DOHH2 (cell line): ENCODE measurements around the gene ANKRD13C.

Source experiments
- H3F3A ChIP-seq: fragments of 200-600 bp; sonication (generic), shearing (Covaris generic); 2 replicates; pipeline ENCODE4 v1.6.0; 2016; ENCODE audit warnings: antibody characterized with exemption, mild to moderate bottlenecking; ENCODE audit not compliant: control insufficient read depth, insufficient read depth
- H3K27ac ChIP-seq: fragments of 200-600 bp; sonication (generic); 2 replicates; pipeline ENCODE4 v1.5.1; 2014; ENCODE audit warnings: low read depth, mild to moderate bottlenecking, low read length, moderate library complexity
- H3K27me3 ChIP-seq: fragments of 200-600 bp; sonication (generic); 2 replicates; pipeline ENCODE4 v1.6.1; 2014; ENCODE audit warnings: mild to moderate bottlenecking, low read length, mixed read lengths; ENCODE audit not compliant: control insufficient read depth
- H3K36me3 ChIP-seq: fragments of 200-600 bp; sonication (generic); 2 replicates; pipeline ENCODE4 v1.6.1; 2014; ENCODE audit warnings: mild to moderate bottlenecking, low read length, moderate library complexity, mixed read lengths; ENCODE audit not compliant: control insufficient read depth
- H3K4me1 ChIP-seq: fragments of 200-600 bp; sonication (generic); 2 replicates; pipeline ENCODE4 v1.6.1; 2014; ENCODE audit warnings: mild to moderate bottlenecking, low read length, mixed read lengths; ENCODE audit not compliant: control insufficient read depth
- H3K4me2 ChIP-seq: fragments of 200-600 bp; sonication (generic); 2 replicates; pipeline ENCODE4 v1.6.0; 2014; ENCODE audit warnings: mild to moderate bottlenecking, low read length, moderate library complexity
- H3K4me3 ChIP-seq: fragments of 200-600 bp; sonication (generic); 2 replicates; pipeline ENCODE4 v1.5.1; 2014; ENCODE audit warnings: mild to moderate bottlenecking, low read length, mixed read lengths
- H3K79me2 ChIP-seq: fragments of 200-600 bp; sonication (generic); 2 replicates; pipeline ENCODE4 v1.6.1; 2014; ENCODE audit warnings: mild to moderate bottlenecking, low read length, mixed read lengths; ENCODE audit not compliant: control insufficient read depth
- H3K9me2 ChIP-seq: fragments of 200-600 bp; sonication (generic); replicated peaks from 2 replicates; pipeline ENCODE4 v1.6.1; 2014; ENCODE audit warnings: mild to moderate bottlenecking, low read length, mixed read lengths; ENCODE audit not compliant: control insufficient read depth
- H3K9me3 ChIP-seq: fragments of 200-600 bp; sonication (generic); 2 replicates; pipeline ENCODE4 v1.6.1; 2014; ENCODE audit warnings: antibody characterized with exemption, low read length, mixed read lengths; ENCODE audit not compliant: control insufficient read depth, insufficient read depth
- H4K20me1 ChIP-seq: fragments of 200-600 bp; sonication (generic); 2 replicates; pipeline ENCODE4 v1.6.0; 2014; ENCODE audit warnings: low read depth, mild to moderate bottlenecking, antibody characterized with exemption, low read length, moderate library complexity; ENCODE audit not compliant: control insufficient read depth, insufficient read depth
- EZH2phosphoT487 ChIP-seq: fragments of 200-600 bp; sonication (generic); IDR thresholded peaks from 2 replicates; pipeline ENCODE4 v1.6.1; 2017; ENCODE audit warnings: borderline replicate concordance, mild to moderate bottlenecking, antibody characterized with exemption, low read length, moderate library complexity, mixed read lengths
- TF ChIP-seq, protein P1 (sequence below): fragments of 200-600 bp; sonication (generic); IDR thresholded peaks from one replicate; pipeline ENCODE4 v1.5.1; 2014; ENCODE audit warnings: antibody characterized with exemption, mild to moderate bottlenecking, low read depth, low read length; ENCODE audit not compliant: poor library complexity, severe bottlenecking

ANKRD13C gene

DNA sequence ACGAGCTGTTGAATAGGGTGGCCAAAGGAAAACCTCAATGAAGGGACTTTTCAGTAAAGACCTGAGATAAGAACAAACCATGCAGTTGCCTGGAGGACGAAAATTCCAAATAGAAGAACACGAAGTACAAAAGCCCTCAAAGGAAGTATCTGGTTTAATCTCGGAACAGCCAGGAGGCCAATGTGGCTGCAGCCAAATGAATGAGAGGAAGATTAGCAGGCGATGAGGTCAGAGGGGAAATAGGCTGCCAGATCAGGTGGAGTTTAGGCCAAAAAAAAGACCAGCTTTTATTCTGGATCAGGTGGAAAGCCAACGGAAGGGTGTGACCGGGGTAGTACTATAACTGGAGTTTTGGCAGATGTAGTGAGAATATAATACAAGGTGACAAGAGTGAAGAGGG is 89.7 kb downstream of the ANKRD13C start:
- Histone ChIP-seq H3K36me3 (peaks cover 43% of the 10 kb centered on the region), H3K27me3 (no peaks in the 10 kb centered on the region), H3K4me3 (no peak overlapping the region), H3K79me2 (no peaks in the 10 kb centered on the region), H3K4me1 (no peaks in the 10 kb centered on the region), H3K4me2 (no peak overlapping the region), H4K20me1 (no peaks in the 10 kb centered on the region), H3K9me3 (peaks cover 7% of the 10 kb centered on the region; the same call in 1 of the 2 replicates), H3K27ac (no peak overlapping the region), H3F3A (peaks cover 3% of the 10 kb centered on the region; the same call in 1 of the 2 replicates), H3K9me2 (no peaks in the 10 kb centered on the region)
- no peak for TF ChIP-seq EZH2phosphoT487
- TF ChIP-seq, protein P1, sequence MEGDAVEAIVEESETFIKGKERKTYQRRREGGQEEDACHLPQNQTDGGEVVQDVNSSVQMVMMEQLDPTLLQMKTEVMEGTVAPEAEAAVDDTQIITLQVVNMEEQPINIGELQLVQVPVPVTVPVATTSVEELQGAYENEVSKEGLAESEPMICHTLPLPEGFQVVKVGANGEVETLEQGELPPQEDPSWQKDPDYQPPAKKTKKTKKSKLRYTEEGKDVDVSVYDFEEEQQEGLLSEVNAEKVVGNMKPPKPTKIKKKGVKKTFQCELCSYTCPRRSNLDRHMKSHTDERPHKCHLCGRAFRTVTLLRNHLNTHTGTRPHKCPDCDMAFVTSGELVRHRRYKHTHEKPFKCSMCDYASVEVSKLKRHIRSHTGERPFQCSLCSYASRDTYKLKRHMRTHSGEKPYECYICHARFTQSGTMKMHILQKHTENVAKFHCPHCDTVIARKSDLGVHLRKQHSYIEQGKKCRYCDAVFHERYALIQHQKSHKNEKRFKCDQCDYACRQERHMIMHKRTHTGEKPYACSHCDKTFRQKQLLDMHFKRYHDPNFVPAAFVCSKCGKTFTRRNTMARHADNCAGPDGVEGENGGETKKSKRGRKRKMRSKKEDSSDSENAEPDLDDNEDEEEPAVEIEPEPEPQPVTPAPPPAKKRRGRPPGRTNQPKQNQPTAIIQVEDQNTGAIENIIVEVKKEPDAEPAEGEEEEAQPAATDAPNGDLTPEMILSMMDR: no peak

DNA sequence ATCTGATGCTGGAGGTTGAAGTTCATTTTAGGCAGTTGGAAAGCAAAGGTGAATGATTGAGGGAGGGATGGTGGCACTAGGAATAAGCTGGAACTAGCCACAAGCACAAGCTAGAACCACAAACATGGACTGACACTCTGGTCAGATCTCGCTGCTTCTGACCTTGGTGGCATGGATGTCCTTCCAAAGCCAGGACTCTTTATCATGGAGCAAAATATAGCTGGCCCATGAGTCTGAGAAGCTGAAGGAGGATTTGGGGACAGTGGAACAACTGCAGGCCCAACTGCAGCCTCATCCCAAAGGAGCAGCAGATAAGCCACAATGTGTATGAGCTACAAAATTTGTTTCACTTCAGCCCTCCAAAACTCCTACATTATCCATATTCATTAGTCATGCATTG is 97.9 kb downstream of the ANKRD13C start:
- H3K9me3 ChIP-seq: no peaks in the 10 kb centered on the region
- no peak overlapping the region for H3K27ac ChIP-seq
- H3K4me1 ChIP-seq: no peaks in the 10 kb centered on the region
- peaks cover 28% of the 10 kb centered on the region for H3F3A ChIP-seq
- peaks cover 19% of the 10 kb centered on the region for H3K36me3 ChIP-seq
- H3K27me3 ChIP-seq: no peaks in the 10 kb centered on the region
- TF ChIP-seq, protein P1: no peak
- TF ChIP-seq EZH2phosphoT487: no peak
- no peak overlapping the region for H3K4me2 ChIP-seq
- H3K9me2 ChIP-seq: no peaks in the 10 kb centered on the region
- no peak overlapping the region for H3K4me3 ChIP-seq
- H4K20me1 ChIP-seq: 0 out of 2 replicates have a peak, but pooled peaks cover 4% of the 10 kb centered on the region
- H3K79me2 ChIP-seq: no peaks in the 10 kb centered on the region

DNA sequence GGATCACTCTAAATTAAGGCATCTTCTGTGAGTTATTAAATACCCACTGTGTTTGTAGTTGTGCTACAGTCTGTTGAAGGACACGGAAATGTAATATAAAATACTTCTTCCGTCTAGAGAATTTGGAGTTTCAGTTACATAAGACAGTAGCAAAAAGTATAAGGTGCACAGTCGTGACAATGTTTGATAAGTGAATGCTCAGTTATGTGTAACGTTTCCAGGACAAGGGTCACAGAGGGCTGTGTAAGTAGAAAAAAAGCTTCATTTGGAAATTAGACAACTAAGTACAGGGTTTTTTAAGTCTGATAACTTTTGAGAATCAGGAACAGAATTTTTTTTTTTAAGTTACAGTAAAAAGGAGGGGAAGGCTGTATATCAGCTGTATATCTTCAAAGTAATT is 105.8 kb downstream of the ANKRD13C start:
- no peak overlapping the region for H3K27ac ChIP-seq
- no peaks in the 10 kb centered on the region for H3K9me3 ChIP-seq
- H3K27me3 ChIP-seq: no peaks in the 10 kb centered on the region
- H3K4me1 ChIP-seq: no peaks in the 10 kb centered on the region
- H3K4me3 ChIP-seq: no peak overlapping the region
- H4K20me1 ChIP-seq: 0 out of 2 replicates have a peak, but pooled peaks cover 5% of the 10 kb centered on the region
- H3K9me2 ChIP-seq: no peaks in the 10 kb centered on the region
- H3K4me2 ChIP-seq: no peak overlapping the region
- no peak for TF ChIP-seq EZH2phosphoT487
- TF ChIP-seq, protein P1: no peak
- peaks cover 4% of the 10 kb centered on the region; the same call in 1 of the 2 replicates for H3K79me2 ChIP-seq
- peaks cover 43% of the 10 kb centered on the region for H3F3A ChIP-seq
- peaks cover 95% of the 10 kb centered on the region for H3K36me3 ChIP-seq

DNA sequence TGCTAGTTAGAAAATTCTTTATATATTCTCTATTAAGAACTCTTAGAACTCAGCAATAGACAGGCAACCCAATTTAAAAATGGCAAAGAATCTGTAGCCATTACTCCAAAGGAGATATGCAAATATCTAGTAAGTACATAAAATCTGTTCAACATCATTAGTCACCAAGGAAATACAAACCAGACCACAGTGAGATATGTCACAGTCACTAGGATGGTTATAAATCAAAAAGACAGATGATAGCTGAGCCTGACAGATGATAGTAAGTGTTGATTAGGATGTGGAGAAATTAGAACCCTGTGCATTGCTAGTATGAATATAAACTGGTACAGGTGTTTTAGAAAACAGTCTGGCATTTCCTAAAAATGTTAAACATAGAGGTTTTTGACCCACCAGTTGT is 106.8 kb downstream of the ANKRD13C start:
- H4K20me1 ChIP-seq: 0 out of 2 replicates have a peak, but pooled peaks cover 5% of the 10 kb centered on the region
- no peaks in the 10 kb centered on the region for H3K9me3 ChIP-seq
- H3K4me1 ChIP-seq: no peaks in the 10 kb centered on the region
- H3K27ac ChIP-seq: no peak overlapping the region
- peaks cover 100% of the 10 kb centered on the region for H3K36me3 ChIP-seq
- no peaks in the 10 kb centered on the region for H3K9me2 ChIP-seq
- no peak for TF ChIP-seq EZH2phosphoT487
- TF ChIP-seq, protein P1: no peak
- peaks cover 37% of the 10 kb centered on the region for H3F3A ChIP-seq
- no peak overlapping the region for H3K4me2 ChIP-seq
- H3K79me2 ChIP-seq: peaks cover 10% of the 10 kb centered on the region; the same call in 1 of the 2 replicates
- H3K4me3 ChIP-seq: no peak overlapping the region
- no peaks in the 10 kb centered on the region for H3K27me3 ChIP-seq
